Activated CD8-positive, alpha-beta T cell treated with anti-CD3 and anti-CD28 coated beads for 36 hours (primary cell): ENCODE measurements around the gene TRIP11. TPM values are rescaled to one million over a fixed set of nuclear protein-coding genes. Genes with fewer than 3 reads are reported as not detected.
"Not testable (repeated sequence)": the region's sequence is repeated elsewhere in the genome, so short reads cannot be mapped to it uniquely, and the experiment has no call there.

ENCODE experiments used
- ATAC-seq: fragments of 200-7000 bp; cut with Tn5 transposase; one replicate; pipeline ENCODE4 v1.10.0; 2021; ENCODE audit warnings: mild to moderate bottlenecking, moderate library complexity
- CTCF ChIA-PET: fragments of 350-600 bp; sonication (Branson Sonifier 250); formaldehyde crosslinking; loops from one replicate; lab custom pipeline; 2021; ENCODE audit warnings: antibody characterized with exemption; lab: Charles Lee
- POLR2A ChIA-PET: fragments of 350-600 bp; sonication (Branson Sonifier 250); formaldehyde crosslinking; loops from one replicate; lab custom pipeline; 2021; ENCODE audit warnings: antibody characterized with exemption; lab: Charles Lee
- DNase-seq: peaks from one replicate; pipeline ENCODE4 v3.0.0-alpha.2; 2020
- H3K27ac Mint-ChIP-seq: one replicate; pipeline ENCODE4 v1.8.0; 2021; ENCODE audit warnings: mild to moderate bottlenecking, mixed read lengths
- H3K27me3 Mint-ChIP-seq: one replicate; pipeline ENCODE4 v1.8.0; 2021; ENCODE audit warnings: mixed read lengths
- H3K36me3 Mint-ChIP-seq: one replicate; pipeline ENCODE4 v1.8.0; 2021; ENCODE audit warnings: low read depth, mixed read lengths
- H3K4me1 Mint-ChIP-seq: one replicate; pipeline ENCODE4 v1.8.0; 2021; ENCODE audit warnings: low read depth, mixed read lengths
- H3K4me3 Mint-ChIP-seq: one replicate; pipeline ENCODE4 v1.8.0; 2021; ENCODE audit warnings: mild to moderate bottlenecking, moderate library complexity, mixed read lengths
- H3K9me3 Mint-ChIP-seq: one replicate; pipeline ENCODE4 v1.8.0; 2021; ENCODE audit warnings: mixed read lengths
- CTCF ChIP-seq: fragments of 200-600 bp; IDR thresholded peaks from one replicate; pipeline ENCODE4 v1.8.0; 2022; ENCODE audit warnings: antibody characterized with exemption, mild to moderate bottlenecking
- intact Hi-C: fragments of 100-400 bp; cut with micrococcal nuclease; formaldehyde crosslinking; loops from one replicate; pipeline ENCODE4 v1.10.0; 2022
- total RNA-seq, 2 experiments: library from RNA; stranded (reverse); gene quantifications; one replicate each; pipeline ENCODE4 v1.2.3, GENCODE V29; 2021

TRIP11 gene
- total RNA-seq, 2 experiments from 2014 or later = 33.5 to 35.5 TPM

DNA sequence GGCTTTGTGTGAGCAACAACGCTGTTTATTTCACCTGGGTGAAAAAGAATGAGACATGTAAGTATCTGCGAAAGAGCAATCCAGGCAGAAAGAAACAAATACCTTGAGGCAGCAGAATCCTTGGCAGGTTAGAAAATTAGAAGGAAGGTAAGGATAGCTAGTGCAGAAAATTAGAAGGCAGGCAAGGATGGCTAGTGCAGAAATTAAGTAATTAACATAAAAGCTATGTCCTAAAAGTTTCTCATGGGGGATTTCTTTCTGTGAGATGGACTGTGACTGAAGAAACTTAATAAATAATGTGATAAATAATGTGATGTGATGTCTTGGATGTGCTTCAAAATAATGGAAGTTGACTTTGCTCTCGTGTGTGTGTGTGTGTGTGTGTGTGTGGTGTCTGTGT is 9.9 kb upstream of the TRIP11 start:
- ATAC-seq (no peak), DNase-seq (no peak)
- Mint-ChIP-seq H3K27ac (no peak overlapping the region), H3K27me3 (no peaks in the 10 kb centered on the region), H3K4me3 (no peak overlapping the region), H3K4me1 (no peaks in the 10 kb centered on the region), H3K9me3 (peaks cover 18% of the 10 kb centered on the region), H3K36me3 (peaks cover 26% of the 10 kb centered on the region)
- no peak for TF ChIP-seq CTCF
- ChIA-PET POLR2A (interaction anchor here (1.3 kb wide), 1 partner anchor 9 kb away, joined by 4 read pairs; the partner anchor contains the start of gene TRIP11), CTCF (no interaction called here)
- intact Hi-C loops = no loop called here

DNA sequence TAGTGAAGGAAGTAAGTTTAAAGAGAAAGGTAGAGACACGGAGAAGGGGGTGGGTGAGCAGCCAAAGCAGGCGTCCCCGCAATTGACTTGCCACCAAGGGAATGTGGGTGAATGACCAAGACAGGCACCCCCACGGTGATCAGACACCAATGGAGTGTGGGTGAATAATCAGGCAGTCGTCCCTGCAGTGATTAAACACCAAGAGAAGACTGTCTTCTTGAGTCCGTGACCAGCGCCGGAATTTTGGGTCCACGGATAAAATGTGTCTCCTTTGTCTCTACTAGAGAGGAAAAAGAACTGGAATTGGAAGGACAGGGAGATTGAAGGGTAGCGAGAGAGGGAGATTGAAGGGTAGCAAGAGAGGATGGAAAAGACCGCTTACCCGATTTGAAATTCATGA is 9.4 kb upstream of the TRIP11 start:
- H3K4me3 Mint-ChIP-seq, H3K27ac Mint-ChIP-seq, CTCF ChIA-PET, DNase-seq, H3K27me3 Mint-ChIP-seq, H3K4me1 Mint-ChIP-seq, ATAC-seq, intact Hi-C loops: not testable (repeated sequence)
- H3K36me3 Mint-ChIP-seq = peaks cover 26% of the 10 kb centered on the region
- peaks cover 18% of the 10 kb centered on the region for H3K9me3 Mint-ChIP-seq
- POLR2A ChIA-PET = interaction anchor here (1.3 kb wide), 1 partner anchor 9 kb away, joined by 4 read pairs; the partner anchor contains the start of gene TRIP11

DNA sequence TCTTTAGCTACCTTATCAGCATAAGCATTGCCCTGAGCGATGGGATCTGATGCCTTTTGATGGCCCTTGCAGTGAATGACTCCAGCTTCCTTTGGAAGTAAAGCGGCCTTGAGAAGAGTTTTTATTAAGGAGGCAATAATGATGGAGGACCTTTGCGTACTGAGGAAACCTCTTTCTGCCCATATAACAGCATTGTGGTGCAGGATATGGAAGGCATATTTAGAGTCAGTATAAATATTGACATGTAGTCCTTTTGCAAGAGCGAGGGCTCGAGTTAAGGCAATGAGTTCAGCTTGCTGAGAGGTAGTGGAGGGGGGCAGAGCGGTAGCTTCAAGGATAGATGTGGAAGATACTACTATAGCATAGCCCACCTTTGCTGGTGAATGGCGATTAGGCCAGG is 6.0 kb upstream of the TRIP11 start:
- H3K4me1 Mint-ChIP-seq, intact Hi-C loops, H3K4me3 Mint-ChIP-seq, CTCF ChIA-PET, H3K27me3 Mint-ChIP-seq, ATAC-seq, DNase-seq, H3K27ac Mint-ChIP-seq: not testable (repeated sequence)
- Mint-ChIP-seq H3K9me3 (peaks cover 18% of the 10 kb centered on the region), H3K36me3 (peaks cover 22% of the 10 kb centered on the region)
- POLR2A ChIA-PET = interaction anchor here (0.9 kb wide), 1 partner anchor 12 kb away, joined by 3 read pairs; no protein-coding TSS in a partner anchor

- ATAC-seq, CTCF ChIA-PET, intact Hi-C loops, H3K27ac Mint-ChIP-seq, DNase-seq, H3K9me3 Mint-ChIP-seq, H3K27me3 Mint-ChIP-seq: not testable (repeated sequence)
- H3K36me3 Mint-ChIP-seq = peaks cover 15% of the 10 kb centered on the region
- POLR2A ChIA-PET = interaction anchor here (2.6 kb wide), 1 partner anchor 65 kb away, joined by 22 read pairs; the partner anchor contains the start of gene ATXN3
- peaks cover 21% of the 10 kb centered on the region for H3K4me1 Mint-ChIP-seq
- peak overlapping the region; percentile 34 for H3K4me3 Mint-ChIP-seq
These were observed 1.9 kb upstream of the TRIP11 start for GRCh38 chr14:92041766-92042165.

DNA sequence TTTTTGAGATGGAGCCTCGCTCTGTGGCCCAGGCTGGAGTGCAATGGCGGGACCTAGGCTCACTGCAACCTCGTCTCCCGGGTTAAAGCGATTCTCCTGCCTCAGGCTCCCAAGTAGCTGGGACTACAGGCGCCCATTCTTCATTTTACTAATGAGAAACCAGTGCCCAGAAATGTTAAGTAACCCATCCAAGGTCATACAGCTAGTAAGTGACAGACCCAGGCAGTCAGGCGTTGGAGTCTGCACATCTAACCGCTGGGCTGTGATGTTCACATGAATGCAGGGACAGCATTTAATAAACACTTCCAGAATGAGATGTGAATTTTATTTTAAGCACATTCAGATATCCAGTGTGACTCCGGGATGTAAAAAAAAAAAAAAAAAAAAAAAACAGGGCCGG is 1.3 kb upstream of the TRIP11 start:
- ChIA-PET CTCF (interaction anchor here (1.6 to 2.2 kb wide), 2 partner anchors 21 to 66 kb away, joined by 4 to 15 read pairs; partner anchors contain the start of gene ATXN3), POLR2A (interaction anchor here (1.0 to 2.6 kb wide), 5 partner anchors 9 to 66 kb away, joined by 3 to 22 read pairs (median 4); partner anchors contain the start of gene ATXN3)
- Mint-ChIP-seq H3K27me3 (no peaks in the 10 kb centered on the region), H3K4me3 (peak overlapping the region; percentile 98), H3K4me1 (peaks cover 26% of the 10 kb centered on the region), H3K27ac (peak overlapping the region; percentile 14), H3K36me3 (peaks cover 17% of the 10 kb centered on the region), H3K9me3 (no peaks in the 10 kb centered on the region)
- ATAC-seq (no peak), DNase-seq (no peak)
- intact Hi-C loops = no loop called here
- TF ChIP-seq CTCF = no peak

DNA sequence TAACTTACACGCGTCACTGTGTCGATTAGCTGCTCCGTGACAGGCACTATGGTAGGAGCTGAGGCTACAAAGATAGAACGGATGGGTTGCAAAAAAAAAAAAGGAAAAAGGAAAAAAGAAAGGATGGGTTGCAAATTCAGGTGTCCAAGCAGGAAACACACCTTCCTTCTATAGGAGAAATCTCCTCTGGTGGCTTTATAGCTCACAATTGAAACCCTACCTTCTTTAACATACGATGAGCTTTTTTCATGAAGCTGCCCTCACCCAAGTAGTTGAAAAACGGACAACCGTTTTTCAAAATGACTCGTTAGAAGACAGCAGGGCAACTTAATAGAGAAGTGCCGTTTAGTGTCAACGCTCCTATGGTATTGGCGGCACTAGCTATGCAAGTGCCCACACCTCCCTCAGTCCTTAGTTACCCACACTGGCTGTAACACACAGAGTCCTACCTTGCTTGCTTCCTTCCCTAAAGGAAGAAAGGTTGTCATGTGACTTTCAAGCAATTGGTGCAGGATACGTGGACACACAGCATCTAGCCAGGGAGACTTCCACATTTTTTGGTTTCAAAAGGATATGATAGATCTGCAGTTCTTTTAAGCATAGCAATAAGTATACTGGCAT is 682 bp upstream of the TRIP11 start:
- no peaks in the 10 kb centered on the region for H3K27me3 Mint-ChIP-seq
- H3K4me1 Mint-ChIP-seq = peaks cover 31% of the 10 kb centered on the region
- H3K4me3 Mint-ChIP-seq = peak overlapping the region; percentile 98
- H3K27ac Mint-ChIP-seq = peak overlapping the region; percentile 93
- H3K9me3 Mint-ChIP-seq = no peaks in the 10 kb centered on the region
- DNase-seq (peak; percentile 5), ATAC-seq (peak; percentile 9)
- peaks cover 17% of the 10 kb centered on the region for H3K36me3 Mint-ChIP-seq
- intact Hi-C loops = no loop called here
- TF ChIP-seq CTCF = no peak
- ChIA-PET CTCF (interaction anchor here (1.3 to 2.2 kb wide), 5 partner anchors 13 to 67 kb away, joined by 3 to 15 read pairs (median 4); partner anchors contain the start of gene ATXN3), POLR2A (interaction anchor here (0.6 to 2.6 kb wide), 12 partner anchors 9 to 532 kb away, joined by 3 to 22 read pairs (median 4); partner anchors contain the start of genes ATXN3, CPSF2 and NDUFB1)
